A172 (cell line): ENCODE data around the gene SPACDR. TPM values are rescaled to one million over a fixed set of nuclear protein-coding genes. Genes with fewer than 3 reads are reported as not detected.

Experiments used
- DNase-seq: peaks from one replicate; pipeline ENCODE4 v3.0.0-alpha.2; 2015; ENCODE audit warnings: low spot score
- total RNA-seq: library from RNA; depleted of rRNA; stranded (reverse); fragments of >200 nt; shearing (Covaris generic); gene quantifications from 2 replicates; pipeline ENCODE4 v1.2.3, GENCODE V29; 2014

Gene SPACDR
- total RNA-seq, 1 experiment from 2014 or later = 8.3 TPM

DNA sequence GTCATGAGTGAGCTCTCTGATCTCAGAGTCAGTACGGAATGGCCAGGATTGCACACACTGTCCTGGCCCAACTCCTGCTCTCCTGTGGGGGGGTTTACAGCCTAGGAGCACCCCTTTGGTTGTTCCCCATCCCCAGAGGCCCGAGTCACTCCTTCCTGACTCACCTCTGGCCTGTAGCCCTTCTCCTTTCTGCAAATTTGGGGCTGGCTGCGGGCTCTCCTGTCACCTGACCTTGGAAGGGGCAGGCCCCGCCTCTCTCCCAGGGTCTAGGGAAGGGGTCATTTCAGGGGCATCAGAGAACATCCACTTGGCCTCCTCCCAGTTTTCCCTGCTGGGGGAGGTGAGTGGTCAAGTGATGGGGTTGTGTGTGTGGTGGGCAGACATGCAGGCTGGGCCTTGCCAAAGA, 21.4 kb upstream of the SPACDR start:
- no peak for DNase-seq

DNA sequence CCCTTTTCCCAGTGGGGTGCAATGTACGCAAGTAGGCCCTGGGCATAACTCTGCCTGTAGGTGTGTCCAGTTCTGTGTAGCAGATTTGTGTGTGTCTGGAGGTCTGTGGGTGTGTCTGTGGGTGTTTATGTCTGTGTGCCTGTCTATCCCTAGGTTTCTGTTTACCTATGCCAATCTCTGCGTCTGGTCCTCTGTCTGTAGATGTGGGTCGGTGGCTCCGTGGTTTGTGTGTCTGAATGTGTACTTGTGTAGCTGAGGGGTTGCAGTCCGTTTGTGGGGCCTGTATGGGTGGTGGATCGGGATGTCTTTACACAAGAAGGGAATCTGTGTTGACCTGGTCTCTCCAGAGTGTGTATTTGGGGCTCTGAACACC, 20.6 kb upstream of the SPACDR start:
- DNase-seq = no peak

DNA sequence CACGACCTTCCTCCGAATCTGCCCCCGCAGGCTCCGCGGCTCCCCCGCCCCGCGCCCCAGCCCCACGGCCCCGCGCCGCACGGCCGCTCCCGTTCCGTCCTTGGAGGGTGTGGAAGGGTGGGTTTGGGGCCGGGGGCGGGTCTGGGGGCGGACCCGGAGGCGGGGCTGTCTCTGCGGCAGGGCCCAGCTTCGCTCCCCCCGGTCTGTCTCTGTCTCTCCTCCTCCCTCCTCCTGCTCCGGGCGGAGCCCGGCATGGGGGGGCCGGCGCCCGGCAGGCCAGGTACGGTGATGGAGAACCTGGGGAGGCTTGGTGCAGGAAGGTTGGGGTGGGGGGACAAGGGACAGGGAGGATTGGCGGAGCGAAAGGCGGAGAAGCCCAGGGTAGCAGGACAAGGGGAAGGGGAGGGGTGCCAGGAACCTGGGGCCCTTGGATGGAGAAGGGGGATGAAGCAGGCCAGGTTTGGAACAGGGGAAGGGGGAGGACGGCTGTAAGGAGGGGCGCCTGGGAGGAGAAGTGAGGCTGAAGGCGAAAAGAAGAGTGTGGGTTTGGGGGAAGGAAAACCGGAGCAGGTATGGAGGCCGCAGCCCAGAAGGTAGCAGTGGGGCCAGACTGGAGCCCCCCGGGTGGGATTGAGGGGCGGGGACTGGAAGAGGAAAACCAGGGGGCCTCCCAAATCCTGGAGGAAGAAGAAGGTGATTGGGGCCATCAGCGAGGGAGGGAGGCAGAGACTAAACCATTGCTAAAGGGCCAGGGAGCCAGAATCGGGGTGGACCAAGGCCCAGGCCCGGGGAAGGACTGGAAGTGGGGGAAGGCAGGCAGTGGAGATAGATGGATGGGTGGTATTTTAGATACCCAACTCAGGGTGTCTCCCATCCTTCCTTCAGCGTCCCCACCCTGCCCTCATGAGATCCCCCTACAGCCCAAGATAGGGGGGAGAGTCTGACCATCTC, 19.9 kb upstream of the SPACDR start, which contains the start of gene NYAP1:
Gene NYAP1, plus strand, starts transcription at position 206 of the 951 bp plus-strand sequence. CDS start 1,385 bp downstream, outside the sequence.
- no peak for DNase-seq

DNA sequence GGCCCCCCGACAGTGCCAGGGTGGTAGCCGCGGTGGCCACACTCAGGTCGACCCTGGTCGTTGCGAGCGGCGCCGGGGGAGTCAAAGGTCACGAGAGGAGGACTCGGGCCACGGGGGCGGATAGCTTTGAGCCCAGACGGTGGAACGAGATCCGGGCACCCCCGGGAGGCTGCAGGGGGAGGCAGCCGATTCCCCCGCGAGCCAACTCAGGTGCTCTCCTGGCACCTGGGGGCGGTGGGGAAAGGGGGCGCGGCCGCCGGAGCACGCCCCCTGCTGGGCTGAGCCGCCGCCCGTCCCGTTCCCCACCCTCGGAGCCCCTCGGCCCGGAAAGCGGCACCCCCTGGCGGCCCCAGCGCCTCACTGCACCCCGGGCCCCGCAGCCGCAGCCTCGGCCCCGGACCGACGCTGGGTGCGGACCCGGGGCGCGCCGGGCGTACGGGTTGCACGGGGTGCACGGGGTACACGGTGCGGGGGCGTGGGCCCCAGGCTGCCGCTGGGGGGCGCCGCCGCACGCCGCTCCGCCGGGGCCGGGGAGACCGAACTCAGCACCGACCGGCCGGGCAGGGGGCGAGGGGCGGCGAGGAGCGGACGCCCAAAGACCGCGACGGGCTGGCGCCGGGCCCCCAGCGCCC, 19.1 kb upstream of the SPACDR start:
- no peak for DNase-seq

DNA sequence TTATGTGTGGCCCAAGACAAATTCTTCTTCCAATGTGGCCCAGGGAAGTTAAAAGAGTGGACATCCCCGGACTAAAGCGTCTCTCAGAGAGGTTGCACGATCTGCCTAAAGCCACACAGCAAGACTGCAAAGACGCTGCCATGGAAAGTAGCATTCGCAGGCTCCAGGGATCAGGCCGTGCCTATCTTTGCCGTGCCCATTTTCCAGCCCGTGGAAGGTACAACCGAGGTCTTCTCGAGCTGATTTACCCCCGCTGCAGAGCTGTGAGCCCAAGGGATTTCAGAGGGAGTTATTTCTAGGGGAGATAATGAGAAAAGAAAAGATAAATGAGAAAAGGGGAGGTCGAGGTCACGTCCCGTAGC, 18.6 kb upstream of the SPACDR start:
- DNase-seq = no peak

DNA sequence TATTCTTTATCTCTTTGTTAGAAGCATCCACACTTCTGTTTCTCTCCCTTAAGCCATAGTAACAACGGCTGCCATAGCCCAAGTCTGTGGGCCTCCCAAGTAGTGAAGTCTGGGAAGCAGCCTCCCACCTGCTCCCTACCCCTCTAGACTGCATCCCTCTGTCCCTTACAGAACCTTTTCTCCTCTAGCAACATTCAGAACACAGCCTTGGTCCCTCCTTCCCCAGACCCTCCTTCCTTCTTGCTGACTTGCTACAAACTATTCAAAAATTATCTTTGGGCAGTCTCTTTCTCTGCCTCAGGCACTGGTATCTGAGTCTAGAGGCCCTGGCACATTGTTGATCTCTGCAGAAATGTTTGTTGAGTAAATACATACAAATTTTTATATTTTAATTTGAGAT, 17.4 kb upstream of the SPACDR start:
- no peak for DNase-seq

DNA sequence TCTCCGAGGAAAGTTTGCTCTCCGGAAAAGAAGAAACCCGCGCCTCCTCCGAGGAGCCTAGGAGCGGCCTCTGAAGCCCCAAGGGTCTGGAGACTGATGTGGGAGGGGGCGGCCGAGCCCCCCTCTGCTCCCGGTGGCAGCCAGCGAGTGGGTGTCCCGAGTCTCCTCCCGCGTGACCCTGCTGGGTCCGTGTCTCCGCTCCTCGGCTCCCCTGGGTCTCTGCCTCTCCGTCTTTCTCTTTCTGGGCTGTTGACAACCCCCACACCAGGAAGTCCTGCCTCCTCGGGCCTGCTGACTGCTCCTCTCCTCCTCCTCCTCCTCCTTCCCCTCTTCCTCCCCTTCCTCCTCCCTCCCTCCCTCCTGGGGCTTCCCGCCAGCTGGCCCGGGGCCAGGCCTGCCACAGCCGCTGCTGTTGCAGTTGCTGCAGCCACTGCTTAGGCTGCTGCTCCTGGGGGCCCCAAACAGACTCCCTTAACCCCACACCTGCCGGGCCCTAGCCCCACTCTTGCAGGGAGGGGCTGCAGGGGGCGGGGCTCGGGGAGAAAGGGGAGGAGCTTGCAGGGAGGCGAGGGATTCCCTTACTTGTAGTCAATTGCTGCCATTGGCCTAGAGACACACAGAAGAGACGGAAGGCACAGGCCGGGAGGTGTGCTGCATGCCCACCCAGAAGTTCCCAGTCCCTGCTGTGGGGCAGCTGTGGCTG, 15.0 kb upstream of the SPACDR start, which contains the start of gene TSC22D4:
Gene TSC22D4, minus strand, starts transcription at position 257 of the 703 bp plus-strand sequence. CDS start 1,176 bp downstream, outside the sequence.
- DNase-seq = peak; percentile 96

DNA sequence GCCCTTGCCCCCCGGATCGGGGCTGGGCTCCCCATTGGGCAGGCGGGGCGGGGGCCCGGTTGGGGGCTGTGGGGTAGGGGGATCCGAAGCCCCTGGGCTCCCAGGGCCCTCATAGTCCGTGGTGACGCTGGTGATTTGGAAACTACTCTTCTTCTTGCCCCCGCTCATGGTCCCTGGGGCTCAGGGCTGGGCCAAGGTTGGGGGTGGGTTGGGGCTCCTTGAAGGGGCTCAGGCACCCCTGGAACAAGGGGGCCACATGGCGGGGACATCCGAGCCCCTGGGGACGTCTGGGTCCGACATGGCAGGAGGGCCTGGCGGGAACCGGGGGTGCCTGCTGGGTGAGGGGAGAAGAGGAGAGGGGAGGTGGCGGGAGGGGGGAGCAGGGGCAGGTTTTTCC, 13.8 kb upstream of the SPACDR start:
- no peak for DNase-seq

DNA sequence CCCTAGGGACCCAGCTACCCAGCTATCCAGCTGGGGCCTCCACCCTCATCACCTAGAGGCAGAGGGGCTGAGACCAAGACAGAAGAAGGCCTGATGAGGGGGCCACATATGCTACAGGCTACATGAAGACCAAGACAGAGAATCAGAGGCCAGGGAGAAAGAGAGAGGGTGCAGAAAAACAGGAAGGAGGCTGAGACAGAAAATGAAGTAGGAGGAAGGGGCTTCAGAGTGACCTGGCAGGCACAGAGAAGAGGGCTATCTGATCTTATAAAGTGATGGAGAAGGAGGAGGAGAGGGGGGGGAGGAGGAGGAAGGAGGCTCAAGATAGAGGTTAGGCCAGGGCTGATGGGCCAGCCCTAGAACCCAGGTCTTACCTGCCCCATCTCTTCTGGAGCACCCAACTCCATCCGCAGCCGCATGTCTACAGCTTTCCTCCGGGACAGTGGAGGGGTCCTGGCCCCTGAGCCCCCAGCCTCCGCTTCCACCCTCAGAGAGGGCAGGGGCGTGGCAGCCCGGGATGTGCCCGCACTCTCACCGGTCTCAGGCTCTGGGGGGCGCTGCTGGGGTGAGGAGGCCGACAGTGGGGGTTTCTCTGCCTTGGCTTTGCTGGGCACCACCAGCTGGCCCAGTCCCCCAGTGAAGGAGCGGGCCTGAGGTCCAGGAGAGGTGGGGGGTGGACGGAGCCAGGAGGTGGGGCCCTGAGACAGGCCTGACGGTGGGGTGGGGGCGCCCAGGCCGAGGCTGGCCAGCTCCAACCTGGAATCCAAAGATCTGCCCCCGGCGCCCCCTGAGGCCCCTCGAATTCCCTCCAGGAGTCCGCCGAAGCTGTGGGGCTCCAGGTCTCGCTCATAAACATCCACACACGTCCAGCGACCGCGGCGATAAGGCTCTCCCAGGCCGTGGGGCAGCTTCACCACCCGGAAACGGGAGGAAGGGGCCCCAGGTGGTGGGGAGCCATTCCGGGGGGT, 13.1 kb upstream of the SPACDR start:
- DNase-seq = no peak

DNA sequence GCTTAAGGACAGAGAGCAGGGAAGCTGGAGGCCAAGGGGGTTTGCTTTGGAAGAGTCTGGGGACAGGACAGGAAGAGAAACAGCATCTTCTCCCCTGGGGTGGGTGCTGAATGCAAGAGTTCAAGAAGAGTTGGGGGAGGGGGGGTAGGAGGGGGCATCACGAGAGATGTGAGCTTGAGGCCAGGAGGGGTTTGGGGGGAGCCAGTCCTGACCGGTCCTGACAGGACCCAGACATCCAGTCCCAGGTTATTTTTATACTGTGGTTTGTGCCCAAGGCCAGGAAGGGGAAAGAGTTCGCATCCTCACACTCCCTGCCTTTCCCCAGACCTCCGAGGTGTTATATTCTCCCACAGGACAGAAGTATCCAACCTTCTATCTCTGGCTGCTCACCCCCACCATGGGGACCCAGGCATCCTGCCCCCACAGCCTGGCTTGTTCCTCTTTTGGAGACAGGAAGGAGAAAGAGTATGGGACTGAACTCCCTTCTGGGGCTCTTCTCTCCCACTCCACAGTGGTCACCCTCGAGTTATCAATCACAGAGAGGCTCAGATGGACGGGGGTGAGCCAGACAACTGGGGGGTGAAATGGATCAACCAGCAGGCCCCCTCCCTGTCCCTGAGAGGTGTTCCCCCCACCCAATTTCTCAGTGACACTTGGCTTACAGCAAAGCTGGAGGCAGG, 12.2 kb upstream of the SPACDR start:
- no peak for DNase-seq

DNA sequence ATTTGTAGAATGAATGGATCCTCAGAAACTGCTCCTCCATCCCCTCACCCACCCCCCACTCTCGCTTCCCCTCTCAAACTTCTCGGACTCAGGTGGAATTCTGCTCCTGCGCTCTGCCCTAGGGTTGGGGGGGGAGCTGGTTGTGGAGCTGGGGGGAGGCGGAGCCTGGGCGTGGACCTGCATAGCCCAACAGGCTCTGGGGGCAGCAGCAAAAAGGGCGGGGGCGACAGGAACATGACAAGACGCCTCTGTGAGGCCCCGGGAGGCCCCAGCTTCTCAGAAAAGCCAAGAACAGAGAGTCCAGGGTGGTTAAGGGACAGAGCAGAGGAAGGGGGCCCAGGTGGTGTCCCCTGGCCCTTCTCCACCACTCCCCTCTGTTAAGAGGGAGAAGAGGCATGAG, 11.5 kb upstream of the SPACDR start:
- no peak for DNase-seq

DNA sequence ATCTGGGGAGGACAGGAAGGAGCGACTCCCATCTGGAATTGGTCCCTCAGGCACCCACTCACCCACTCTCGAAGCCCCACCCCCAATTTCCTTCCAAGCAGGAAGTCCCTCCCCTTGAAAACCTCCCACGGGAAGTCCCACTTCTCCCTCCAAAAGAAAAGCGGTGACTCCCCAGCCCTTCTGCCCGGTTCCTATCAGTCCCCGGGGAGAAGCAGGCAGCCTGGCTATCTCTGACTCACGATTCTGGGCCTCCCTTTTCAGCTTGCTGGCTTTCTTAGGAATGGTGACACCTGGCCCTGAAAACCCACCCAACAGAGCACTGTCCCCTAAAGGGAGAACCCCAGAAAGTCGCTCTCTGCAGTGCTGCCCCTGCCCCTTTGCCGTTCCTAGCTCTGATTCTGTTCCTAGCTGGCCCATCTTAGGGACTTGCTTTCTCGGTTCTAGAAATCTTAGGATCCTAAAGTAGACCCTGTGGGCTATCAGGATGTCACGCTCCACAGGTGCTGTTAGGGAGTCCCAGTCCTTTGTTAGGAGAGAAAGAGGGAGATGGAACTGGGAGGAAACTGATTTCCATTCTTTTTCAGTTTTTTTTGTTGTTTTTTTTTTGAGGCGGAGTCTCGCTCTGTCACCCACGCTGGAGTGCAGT, 8.9 kb upstream of the SPACDR start:
- DNase-seq = peak; percentile 83

DNA sequence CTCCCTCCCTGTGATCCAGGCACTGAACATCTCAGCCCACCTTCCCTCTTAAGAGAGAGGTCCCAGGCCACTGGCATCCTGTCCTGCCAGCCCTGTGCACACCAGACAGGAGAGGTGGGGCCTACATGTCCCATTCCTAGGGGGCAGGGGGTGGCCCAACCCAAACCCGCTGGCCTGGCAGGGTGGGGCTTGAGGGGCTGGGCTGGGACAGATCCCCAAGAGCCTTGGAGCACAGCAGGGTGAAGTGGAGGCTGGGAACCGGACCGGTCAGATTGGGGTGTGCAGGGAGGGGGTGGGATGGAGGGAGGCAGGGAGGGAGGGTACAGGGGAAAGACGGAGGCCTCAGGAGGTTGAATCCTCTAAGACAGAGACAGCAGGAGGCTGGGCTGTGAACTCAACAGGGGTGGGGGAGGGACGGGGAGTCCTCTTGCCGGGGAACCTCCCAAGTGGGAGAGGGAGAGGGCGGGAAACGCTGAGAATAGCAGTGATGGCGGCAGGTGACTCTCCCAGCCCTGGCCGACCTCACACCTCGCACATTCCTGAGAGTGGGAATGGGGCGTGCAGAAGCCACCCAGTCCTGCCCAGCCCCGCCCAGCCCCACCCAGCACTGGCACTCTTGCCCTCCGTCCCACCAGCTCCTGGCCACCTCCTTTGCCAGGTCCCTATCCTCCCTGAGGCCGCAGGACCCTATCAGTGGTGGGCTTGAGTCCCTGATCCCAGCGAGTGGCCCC, 8.2 kb upstream of the SPACDR start:
- DNase-seq = peak; percentile 35

DNA sequence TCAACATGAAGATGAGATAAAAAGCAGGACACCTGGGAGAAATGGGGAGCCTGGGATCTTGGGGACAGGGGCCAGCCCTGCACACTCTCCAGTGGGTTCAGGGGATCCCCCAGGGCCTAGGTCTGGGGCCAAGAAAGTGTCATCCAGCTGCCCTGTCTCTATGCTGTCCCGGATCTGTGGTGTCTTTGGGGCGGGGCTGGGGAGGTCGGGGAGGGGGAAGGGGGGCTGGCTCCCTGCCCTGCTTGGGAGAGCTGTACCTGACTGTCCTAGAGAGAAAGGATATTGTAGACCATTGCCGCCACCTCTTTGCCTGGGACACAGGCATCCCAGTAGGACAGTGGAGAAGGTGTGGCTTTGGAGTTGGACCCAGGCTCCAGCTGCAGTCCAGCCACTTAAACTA, 7.0 kb upstream of the SPACDR start:
- DNase-seq = no peak

DNA sequence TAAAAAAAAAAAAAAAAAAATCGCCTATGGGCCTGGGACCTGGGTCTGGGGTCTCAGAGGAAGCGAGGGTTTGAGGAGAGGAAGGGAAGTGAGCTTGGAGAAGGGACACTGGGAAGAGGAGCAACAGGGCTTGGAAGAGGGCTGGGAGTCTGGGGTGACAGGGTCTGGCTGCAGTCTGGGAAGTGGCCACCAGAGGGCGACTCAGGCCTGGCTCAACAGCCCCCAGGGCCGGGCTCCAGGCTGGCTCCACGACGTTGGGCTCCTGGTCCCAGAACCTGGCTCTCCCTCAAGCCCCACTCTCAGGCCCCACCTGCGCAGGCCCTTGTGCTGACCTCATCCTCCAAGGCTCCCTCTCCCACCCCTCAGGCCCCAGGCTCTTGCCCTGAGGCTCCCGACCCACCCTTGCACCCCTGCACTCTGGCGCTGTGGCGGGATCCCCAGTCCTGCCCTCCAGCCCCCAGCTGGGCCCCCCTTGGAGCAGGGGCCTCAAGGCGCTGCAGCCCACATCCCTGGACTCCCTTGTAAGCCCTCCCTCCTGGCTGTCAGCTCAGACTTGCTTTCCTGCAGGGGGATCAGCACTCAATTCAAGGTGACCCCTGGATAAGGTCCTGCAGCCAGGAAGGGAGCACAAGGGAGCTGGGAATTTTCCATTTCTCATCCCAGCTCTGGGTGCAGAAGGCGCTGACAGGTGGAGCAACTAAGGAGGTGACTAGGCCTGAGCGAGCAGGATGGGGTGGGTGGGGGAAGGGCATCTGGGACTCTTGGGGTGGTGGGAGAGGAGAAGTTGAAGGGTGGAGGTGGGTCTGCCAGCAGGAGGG, 5.4 kb upstream of the SPACDR start:
- DNase-seq = peak; percentile 74

DNA sequence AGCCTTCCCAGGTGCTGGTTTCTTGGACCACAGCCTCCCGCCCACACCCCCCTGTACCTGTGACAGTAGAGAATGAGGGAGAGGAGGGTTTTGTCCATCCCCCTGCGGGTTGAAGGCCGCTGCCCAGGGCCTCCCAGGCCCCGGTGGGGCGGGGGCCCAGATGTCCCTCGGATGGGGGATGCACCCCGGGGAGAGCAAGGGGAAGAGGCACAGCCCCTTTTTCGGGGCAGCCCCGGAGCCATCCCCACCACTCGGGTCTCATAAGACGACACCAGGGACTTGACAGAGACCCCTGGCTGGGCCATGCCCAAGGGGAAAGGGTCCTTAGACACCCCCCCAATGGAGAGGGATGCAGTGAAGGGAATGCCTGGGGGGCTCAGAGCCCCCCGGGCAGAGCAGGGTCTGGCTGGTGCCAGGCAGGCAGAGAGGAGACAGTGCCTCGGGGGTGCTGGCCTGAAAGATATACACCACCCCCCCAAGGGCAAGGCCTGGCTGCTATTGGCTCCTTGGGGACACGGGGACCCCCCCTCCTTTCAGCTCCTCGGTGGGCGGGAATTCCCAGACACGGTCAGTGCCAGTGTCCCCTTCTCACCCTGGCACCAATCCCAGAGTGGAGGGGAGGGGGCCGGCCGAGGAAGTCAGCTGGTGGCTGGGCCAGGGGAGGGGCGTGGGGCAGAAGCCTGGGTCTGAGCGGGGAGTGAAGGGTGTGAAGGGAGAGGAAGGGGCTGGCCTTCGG, 3.7 kb upstream of the SPACDR start:
- DNase-seq = no peak

DNA sequence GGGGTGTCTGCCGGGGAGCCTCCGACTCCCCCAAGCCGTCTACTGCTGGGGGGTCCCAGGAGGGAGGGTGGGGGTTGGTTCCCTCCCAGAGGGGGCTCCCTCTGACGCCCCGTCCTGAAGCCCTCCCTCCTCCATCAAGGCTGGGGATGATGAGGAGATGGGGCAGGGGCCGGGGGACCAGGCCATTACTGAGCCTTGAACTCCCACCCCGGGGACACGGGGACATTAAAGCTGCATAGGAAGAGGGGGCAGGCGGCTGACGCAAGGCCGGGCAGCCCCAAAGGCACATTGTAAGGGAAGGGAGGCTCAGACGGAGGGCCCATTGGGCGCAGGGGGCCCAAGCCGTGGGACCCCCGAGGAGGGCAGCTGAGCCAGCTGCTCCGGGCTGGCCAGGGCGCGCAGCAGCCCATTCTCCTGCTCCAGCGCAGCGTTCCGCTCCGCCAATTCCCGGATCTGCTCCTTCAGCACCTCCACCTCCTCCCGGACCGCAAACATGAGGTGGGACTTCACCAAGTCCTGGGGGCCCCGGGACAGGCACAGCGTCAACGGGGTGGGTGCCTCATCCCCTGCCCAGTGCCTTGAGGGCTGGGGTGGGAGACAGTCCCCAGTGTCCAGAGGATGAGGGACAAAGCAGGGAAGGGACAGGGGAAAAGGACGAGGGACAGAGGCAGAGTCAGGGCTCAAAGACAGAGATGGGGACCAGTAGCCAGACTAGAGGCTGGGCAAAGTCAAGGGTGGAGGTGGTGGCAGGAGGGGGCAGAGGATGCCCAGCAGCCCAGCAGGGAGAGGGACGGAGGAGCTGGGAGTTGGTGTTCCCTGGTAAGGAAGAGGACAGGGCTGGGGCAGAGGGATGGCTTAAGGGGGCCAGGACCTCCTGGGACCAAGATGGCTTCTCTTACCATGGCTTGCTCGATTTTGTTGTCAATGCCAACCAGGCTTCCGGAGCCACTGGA, 2.9 kb upstream of the SPACDR start:
- DNase-seq = no peak
